Smooth muscle cell (in vitro differentiated cells): ENCODE measurements around the gene NEO1. TPM values are rescaled to one million over a fixed set of nuclear protein-coding genes. Genes with fewer than 3 reads are reported as not detected.

Experiments
- DNase-seq: peaks from one replicate; lab custom pipeline; 2025; ENCODE audit not compliant: unreplicated experiment; lab: John Stamatoyannopoulos, UW
- H2AFZ ChIP-seq: fragments of 200-600 bp; sonication (generic); 2 replicates; pipeline ENCODE4 v1.6.0; 2016; ENCODE audit warnings: antibody characterized with exemption, low read depth, mild to moderate bottlenecking
- H3F3A ChIP-seq: fragments of 200-600 bp; sonication (generic); 2 replicates; pipeline ENCODE4 v1.6.0; 2017; ENCODE audit warnings: antibody characterized with exemption, low read depth
- H3K27ac ChIP-seq: fragments of 200-600 bp; sonication (generic); 2 replicates; pipeline ENCODE4 v1.5.1; 2016; ENCODE audit warnings: low read depth, mild to moderate bottlenecking
- H3K27me3 ChIP-seq: fragments of 200-600 bp; sonication (generic); 2 replicates; pipeline ENCODE4 v1.6.1; 2016; ENCODE audit warnings: low read depth, mild to moderate bottlenecking
- H3K36me3 ChIP-seq: fragments of 200-600 bp; sonication (generic); 2 replicates; pipeline ENCODE4 v1.5.1; 2016; ENCODE audit warnings: low read depth
- H3K4me1 ChIP-seq: fragments of 200-600 bp; sonication (generic); 2 replicates; pipeline ENCODE4 v1.5.1; 2016; ENCODE audit warnings: low read depth
- H3K4me2 ChIP-seq: fragments of 200-600 bp; sonication (generic); 2 replicates; pipeline ENCODE4 v1.6.0; 2016; ENCODE audit warnings: mild to moderate bottlenecking
- H3K4me3 ChIP-seq: fragments of 200-600 bp; sonication (generic); 2 replicates; pipeline ENCODE4 v1.5.1; 2016; ENCODE audit warnings: mild to moderate bottlenecking
- H3K79me2 ChIP-seq: fragments of 200-600 bp; sonication (generic); 2 replicates; pipeline ENCODE4 v1.6.0; 2016; ENCODE audit warnings: low read depth, mild to moderate bottlenecking
- H3K9ac ChIP-seq: fragments of 200-600 bp; sonication (generic); 2 replicates; pipeline ENCODE4 v1.6.0; 2016; ENCODE audit warnings: low read depth
- H3K9me3 ChIP-seq: fragments of 200-600 bp; sonication (generic); replicated peaks from 2 replicates; pipeline ENCODE4 v1.5.1; 2016; ENCODE audit warnings: low read depth
- H4K20me1 ChIP-seq: fragments of 200-600 bp; sonication (generic); 2 replicates; pipeline ENCODE4 v1.6.0; 2016; ENCODE audit warnings: low read depth
- WGBS: methylation state at CpG from one replicate; pipeline ENCODE4 v1.1.7; 2016; ENCODE audit warnings: low lambda C conversion rate; 5-methylcytosine and 5-hydroxymethylcytosine counted together
- polyA plus RNA-seq: library from polyadenylated mRNA; unstranded; fragments of >200 nt; fragmentation: Nextera tagmentation; extraction: Ambion mirVana; gene quantifications from 2 replicates; pipeline ENCODE4 v1.2.1, GENCODE V29; 2016
- total RNA-seq: library from RNA; depleted of rRNA; stranded (reverse); fragments of >200 nt; gene quantifications from 2 replicates; pipeline ENCODE4 v1.2.3, GENCODE V29; 2014
- TF ChIP-seq, protein P1 (sequence below): fragments of 200-600 bp; sonication (generic); IDR thresholded peaks from 2 replicates; pipeline ENCODE4 v1.5.1; 2017; ENCODE audit warnings: borderline replicate concordance, mild to moderate bottlenecking, antibody characterized with exemption; ENCODE audit not compliant: insufficient read depth, poor library complexity, severe bottlenecking

The NEO1 gene
- total and polyA plus RNA-seq, 2 experiments from 2014 or later, result 4.9 to 21.8 TPM

DNA sequence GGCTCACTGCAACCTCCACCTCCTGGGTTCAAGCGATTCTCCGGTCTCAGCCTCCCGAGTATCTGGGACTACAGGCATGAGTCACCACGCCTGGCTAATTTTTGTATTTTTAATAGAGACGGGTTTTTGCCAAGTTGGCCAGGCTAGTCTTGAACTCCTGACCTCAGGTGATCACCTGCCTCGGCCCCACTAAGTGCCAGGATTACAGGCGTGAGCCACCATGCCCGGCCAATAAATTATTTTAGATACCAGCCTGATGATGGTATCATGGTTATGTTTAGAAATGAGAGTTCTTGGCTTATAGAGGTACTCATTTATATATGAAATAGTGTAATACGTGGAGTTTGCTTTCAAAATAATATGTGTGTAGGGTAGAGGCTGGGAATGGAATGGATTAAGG is 119.4 kb downstream of the NEO1 start:
- Histone ChIP-seq H3K27me3 (no peaks in the 10 kb centered on the region), H3K4me3 (no peak overlapping the region), H4K20me1 (no peaks in the 10 kb centered on the region), H3K9me3 (no peaks in the 10 kb centered on the region), H3K9ac (no peak overlapping the region), H3K36me3 (no peaks in the 10 kb centered on the region), H3K79me2 (no peaks in the 10 kb centered on the region), H2AFZ (no peak overlapping the region), H3F3A (no peaks in the 10 kb centered on the region), H3K4me2 (no peak overlapping the region), H3K27ac (no peak overlapping the region), H3K4me1 (peaks cover 19% of the 10 kb centered on the region)
- no peak for DNase-seq
- 97% methylated on average over 9 of the region's 9 CpGs for WGBS
- TF ChIP-seq, protein P1, sequence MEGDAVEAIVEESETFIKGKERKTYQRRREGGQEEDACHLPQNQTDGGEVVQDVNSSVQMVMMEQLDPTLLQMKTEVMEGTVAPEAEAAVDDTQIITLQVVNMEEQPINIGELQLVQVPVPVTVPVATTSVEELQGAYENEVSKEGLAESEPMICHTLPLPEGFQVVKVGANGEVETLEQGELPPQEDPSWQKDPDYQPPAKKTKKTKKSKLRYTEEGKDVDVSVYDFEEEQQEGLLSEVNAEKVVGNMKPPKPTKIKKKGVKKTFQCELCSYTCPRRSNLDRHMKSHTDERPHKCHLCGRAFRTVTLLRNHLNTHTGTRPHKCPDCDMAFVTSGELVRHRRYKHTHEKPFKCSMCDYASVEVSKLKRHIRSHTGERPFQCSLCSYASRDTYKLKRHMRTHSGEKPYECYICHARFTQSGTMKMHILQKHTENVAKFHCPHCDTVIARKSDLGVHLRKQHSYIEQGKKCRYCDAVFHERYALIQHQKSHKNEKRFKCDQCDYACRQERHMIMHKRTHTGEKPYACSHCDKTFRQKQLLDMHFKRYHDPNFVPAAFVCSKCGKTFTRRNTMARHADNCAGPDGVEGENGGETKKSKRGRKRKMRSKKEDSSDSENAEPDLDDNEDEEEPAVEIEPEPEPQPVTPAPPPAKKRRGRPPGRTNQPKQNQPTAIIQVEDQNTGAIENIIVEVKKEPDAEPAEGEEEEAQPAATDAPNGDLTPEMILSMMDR, result no peak

DNA sequence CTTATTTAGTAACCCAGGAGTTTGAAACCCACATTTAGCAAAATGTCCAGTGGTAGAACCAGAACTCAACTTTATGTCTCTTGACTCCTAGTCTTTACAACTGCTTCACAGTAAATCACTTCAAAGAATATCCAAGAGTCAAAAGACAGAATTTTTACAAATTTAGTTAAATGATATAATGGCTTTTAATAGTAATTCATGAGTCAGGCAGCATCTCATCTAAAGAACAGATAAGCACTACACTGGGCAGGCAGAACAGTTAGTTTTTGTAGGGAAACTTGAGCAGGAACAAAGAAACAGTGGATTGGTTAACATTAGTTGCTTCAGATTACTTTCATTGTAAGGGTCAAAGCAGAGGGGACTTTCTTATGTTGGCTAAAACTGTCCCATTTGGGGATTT is 120.2 kb downstream of the NEO1 start:
- Histone ChIP-seq H3K4me3 (no peak overlapping the region), H3K9me3 (no peaks in the 10 kb centered on the region), H3K27ac (no peak overlapping the region), H3K4me2 (no peak overlapping the region), H3K79me2 (no peaks in the 10 kb centered on the region), H3K9ac (no peak overlapping the region), H3K27me3 (no peaks in the 10 kb centered on the region), H3F3A (no peaks in the 10 kb centered on the region), H3K36me3 (no peaks in the 10 kb centered on the region), H4K20me1 (no peaks in the 10 kb centered on the region), H3K4me1 (peaks cover 19% of the 10 kb centered on the region), H2AFZ (no peak overlapping the region)
- TF ChIP-seq, protein P1, result no peak
- DNase-seq, result no peak

DNA sequence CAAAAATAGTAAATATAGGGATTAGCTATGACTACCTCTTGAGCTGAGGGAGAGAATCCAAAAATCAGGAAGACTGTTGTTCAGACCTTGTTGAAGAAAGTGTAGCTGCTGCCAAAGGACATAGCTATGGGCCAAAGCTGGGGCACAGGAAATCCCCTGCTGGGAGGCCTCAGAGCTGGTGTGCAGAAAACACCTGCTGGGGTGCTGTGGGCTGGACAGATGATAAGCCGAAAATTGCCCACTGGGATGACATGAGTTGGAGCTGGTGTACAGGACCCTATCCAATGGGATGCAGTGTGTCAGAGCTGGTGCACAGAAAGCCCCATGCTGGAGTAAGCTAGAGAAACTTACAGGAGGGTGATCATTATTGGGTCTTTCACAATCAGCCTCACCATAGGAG is 121.9 kb downstream of the NEO1 start:
- Histone ChIP-seq H3K4me1 (peaks cover 19% of the 10 kb centered on the region), H3K36me3 (no peaks in the 10 kb centered on the region), H3K9me3 (no peaks in the 10 kb centered on the region), H3K79me2 (no peaks in the 10 kb centered on the region), H3K4me2 (no peak overlapping the region), H3K27me3 (no peaks in the 10 kb centered on the region), H3K27ac (no peak overlapping the region), H3K9ac (no peak overlapping the region), H3K4me3 (no peak overlapping the region), H2AFZ (no peak overlapping the region), H4K20me1 (no peaks in the 10 kb centered on the region), H3F3A (no peaks in the 10 kb centered on the region)
- WGBS, result 100% methylated on average over 1 of the region's 1 CpG
- TF ChIP-seq, protein P1, result no peak
- DNase-seq, result no peak

DNA sequence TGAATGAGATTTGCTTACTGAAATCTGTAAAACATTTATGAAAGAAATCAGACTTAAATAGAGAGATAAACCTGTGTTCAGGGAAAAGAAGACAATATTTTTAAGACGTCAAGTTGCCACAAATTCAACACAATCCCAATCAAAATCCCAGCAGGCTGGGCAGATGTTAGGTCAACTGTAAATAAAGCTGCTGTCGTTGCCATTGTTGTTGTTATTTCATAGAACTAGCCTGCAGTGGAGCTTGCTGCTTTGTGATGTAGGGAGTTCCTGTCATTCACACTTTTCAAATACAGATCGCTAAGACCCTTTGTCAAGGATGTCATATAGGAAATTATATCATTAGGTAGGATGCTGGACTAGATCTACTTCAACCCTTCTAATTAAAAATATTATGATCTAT is 123.1 kb downstream of the NEO1 start:
- no peaks in the 10 kb centered on the region for H3K9me3 ChIP-seq
- no peak for DNase-seq
- peaks cover 19% of the 10 kb centered on the region for H3K4me1 ChIP-seq
- H3K4me3 ChIP-seq, result no peak overlapping the region
- H3K4me2 ChIP-seq, result no peak overlapping the region
- TF ChIP-seq, protein P1, result no peak
- H3K27ac ChIP-seq, result no peak overlapping the region
- H3K36me3 ChIP-seq, result no peaks in the 10 kb centered on the region
- H3K27me3 ChIP-seq, result no peaks in the 10 kb centered on the region
- no peaks in the 10 kb centered on the region for H3F3A ChIP-seq
- no peaks in the 10 kb centered on the region for H4K20me1 ChIP-seq
- 78% methylated on average over 3 of the region's 3 CpGs for WGBS
- no peak overlapping the region for H2AFZ ChIP-seq
- H3K79me2 ChIP-seq, result no peaks in the 10 kb centered on the region
- H3K9ac ChIP-seq, result no peak overlapping the region
